Measurements from ENCODE around the gene CELA2A. TPM values are rescaled to one million over a fixed set of nuclear protein-coding genes. Genes with fewer than 3 reads are reported as not detected.

The CELA2A gene
- polyA plus RNA-seq, 3 donors = not detected

- Mint-ChIP-seq H3K4me3 (no peak overlapping the region), H3K27ac (peak overlapping the region in 6 of 7 donors; percentile 55 to 95 (median 86)), H3K27me3 (ENCODE audit: low read depth in 3 of 3) (peaks cover 0 to 4% (median 3%) of the 10 kb centered on the region in 3 donors), H3K9me3 (peaks cover 0 to 2% (median 0%) of the 10 kb centered on the region in 7 donors), H3K4me1 (peaks cover 36% of the 10 kb centered on the region), H3K36me3 (peaks cover 13 to 22% of the 10 kb centered on the region in 2 donors)
- TF ChIP-seq CTCF (IDR thresholded peaks at IDR 0.05) = no peak
- H3K9me3 ChIP-seq (replicated peaks in 1 of 2; ENCODE audit: control insufficient read depth in 1 of 2, insufficient read depth in 1 of 2, low read length in 2 of 2) = no peaks in the 10 kb centered on the region
- H3K79me2 ChIP-seq (ENCODE audit: insufficient read depth, low read length) = no peaks in the 10 kb centered on the region
- 96% methylated on average over 17 of the region's 17 CpGs for WGBS (ENCODE audit: insufficient coverage)
- H3K36me3 ChIP-seq (replicated peaks in 1 of 2; ENCODE audit: control insufficient read depth in 1 of 2, insufficient read depth in 2 of 2, low read length in 2 of 2) = peaks cover 7 to 11% of the 10 kb centered on the region in 2 donors
- DNase-seq = no peak
- peak overlapping the region in 1 of 3 experiments; percentile 40 for H3K4me3 ChIP-seq (replicated peaks in 1 of 3; ENCODE audit: low read depth in 2 of 3, low read length in 3 of 3)
- intact Hi-C loops (cut with micrococcal nuclease) = no loop called here
- H3K27ac ChIP-seq (ENCODE audit: low read depth in 1 of 2, low read length in 2 of 2) = peak overlapping the region in 1 of 2 donors; percentile 34
- no peak overlapping the region for H2AFZ ChIP-seq (ENCODE audit: insufficient read depth, low read depth, low read length, poor library complexity, severe bottlenecking)
- H4K20me1 ChIP-seq (ENCODE audit: insufficient read depth, low read length) = peaks cover 32% of the 10 kb centered on the region
- H3K4me2 ChIP-seq (replicated peaks; ENCODE audit: extremely low read depth, low read length, poor library complexity, severe bottlenecking) = peak overlapping the region; percentile 41
- no peaks in the 10 kb centered on the region for H3K27me3 ChIP-seq (ENCODE audit: control insufficient read depth in 2 of 2, insufficient read depth in 2 of 2, low read length in 2 of 2)
- H3K4me1 ChIP-seq (ENCODE audit: control insufficient read depth in 1 of 2, insufficient read depth in 2 of 2, low read length in 2 of 2) = peaks cover 21 to 36% of the 10 kb centered on the region in 2 donors
- no peak overlapping the region for H3K9ac ChIP-seq (ENCODE audit: insufficient read depth, low read length, poor library complexity, severe bottlenecking)
Measured at GRCh38 chr1:15435239-15436077, 21.1 kb upstream of the CELA2A start.

- Histone ChIP-seq H3K9me3 (replicated peaks in 1 of 2; ENCODE audit: control insufficient read depth in 1 of 2, insufficient read depth in 1 of 2, low read length in 2 of 2) (no peaks in the 10 kb centered on the region), H3K9ac (ENCODE audit: insufficient read depth, low read length, poor library complexity, severe bottlenecking) (no peak overlapping the region), H4K20me1 (ENCODE audit: insufficient read depth, low read length) (peaks cover 17% of the 10 kb centered on the region), H3K27me3 (ENCODE audit: control insufficient read depth in 2 of 2, insufficient read depth in 2 of 2, low read length in 2 of 2) (no peaks in the 10 kb centered on the region), H3K36me3 (replicated peaks in 1 of 2; ENCODE audit: control insufficient read depth in 1 of 2, insufficient read depth in 2 of 2, low read length in 2 of 2) (no peaks in the 10 kb centered on the region), H3K79me2 (ENCODE audit: insufficient read depth, low read length) (no peaks in the 10 kb centered on the region), H3K4me3 (replicated peaks in 1 of 3; ENCODE audit: low read depth in 2 of 3, low read length in 3 of 3) (no peak overlapping the region), H3K27ac (ENCODE audit: low read depth in 1 of 2, low read length in 2 of 2) (no peak overlapping the region), H2AFZ (ENCODE audit: insufficient read depth, low read depth, low read length, poor library complexity, severe bottlenecking) (no peak overlapping the region), H3K4me1 (ENCODE audit: control insufficient read depth in 1 of 2, insufficient read depth in 2 of 2, low read length in 2 of 2) (peaks cover 16 to 23% of the 10 kb centered on the region in 2 donors), H3K4me2 (replicated peaks; ENCODE audit: extremely low read depth, low read length, poor library complexity, severe bottlenecking) (no peak overlapping the region)
- WGBS (ENCODE audit: insufficient coverage) = 99% methylated on average over 5 of the region's 6 CpGs
- Mint-ChIP-seq H3K27me3 (ENCODE audit: low read depth in 3 of 3) (peaks cover 2 to 8% (median 3%) of the 10 kb centered on the region in 3 donors), H3K36me3 (peaks cover 6 to 8% of the 10 kb centered on the region in 2 donors), H3K4me3 (no peak overlapping the region), H3K27ac (peak overlapping the region in 3 of 7 donors; percentile 4 to 25 (median 5)), H3K4me1 (peaks cover 27% of the 10 kb centered on the region), H3K9me3 (no peaks in the 10 kb centered on the region)
- intact Hi-C loops (cut with micrococcal nuclease) = no loop called here
- TF ChIP-seq CTCF (IDR thresholded peaks at IDR 0.05) = no peak
- no peak for DNase-seq
Measured at GRCh38 chr1:15436881-15437442, 19.6 kb upstream of the CELA2A start.
